GM21723 (cell line): ENCODE data around the gene TTC19.

ENCODE experiments used
- ATAC-seq: cut with Tn5 transposase; IDR thresholded peaks from one replicate; pipeline ENCODE4 v1.9.1; 2021; ENCODE audit warnings: mild to moderate bottlenecking, moderate library complexity; ENCODE audit not compliant: unreplicated experiment

TTC19 gene, protein sequence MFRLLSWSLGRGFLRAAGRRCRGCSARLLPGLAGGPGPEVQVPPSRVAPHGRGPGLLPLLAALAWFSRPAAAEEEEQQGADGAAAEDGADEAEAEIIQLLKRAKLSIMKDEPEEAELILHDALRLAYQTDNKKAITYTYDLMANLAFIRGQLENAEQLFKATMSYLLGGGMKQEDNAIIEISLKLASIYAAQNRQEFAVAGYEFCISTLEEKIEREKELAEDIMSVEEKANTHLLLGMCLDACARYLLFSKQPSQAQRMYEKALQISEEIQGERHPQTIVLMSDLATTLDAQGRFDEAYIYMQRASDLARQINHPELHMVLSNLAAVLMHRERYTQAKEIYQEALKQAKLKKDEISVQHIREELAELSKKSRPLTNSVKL

DNA sequence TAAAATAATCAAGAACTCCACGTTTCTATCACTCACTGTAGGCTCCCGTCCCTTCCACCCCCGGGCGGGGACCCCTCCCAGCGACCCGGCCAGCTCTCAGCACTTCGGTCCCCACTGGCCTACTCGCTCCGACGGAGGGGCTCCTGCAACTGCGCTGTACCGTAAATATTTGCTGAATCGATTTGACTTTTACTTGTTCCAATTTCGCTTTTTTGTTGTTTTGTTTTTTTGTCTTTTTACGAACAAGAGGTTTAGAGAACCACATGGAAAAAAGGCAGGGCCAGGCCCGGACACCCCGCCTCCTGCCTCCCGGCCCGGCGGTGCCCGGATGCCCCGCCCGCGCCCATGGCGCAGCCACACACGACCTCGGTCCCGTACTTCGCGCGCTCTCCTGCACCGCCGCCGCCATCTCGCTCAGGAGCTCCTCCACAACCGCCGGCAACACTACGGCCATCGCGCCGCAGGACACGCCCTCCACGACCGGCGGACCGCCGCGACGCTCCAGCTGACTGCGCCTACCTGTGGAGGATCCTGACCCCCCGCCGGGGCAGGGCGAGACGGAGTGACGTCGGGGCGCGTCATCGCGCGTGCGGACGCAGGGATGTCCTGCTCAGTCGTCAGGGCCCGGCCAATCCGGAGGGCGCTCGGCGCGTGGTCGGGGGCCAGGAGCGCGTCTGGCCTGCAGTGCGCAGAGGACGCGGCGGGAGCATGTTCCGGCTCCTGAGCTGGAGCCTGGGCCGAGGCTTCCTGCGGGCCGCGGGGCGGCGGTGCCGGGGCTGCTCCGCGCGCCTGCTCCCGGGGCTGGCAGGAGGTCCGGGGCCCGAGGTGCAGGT, at the start of gene TTC19, which contains the start of gene ZSWIM7:
TTC19 (plus strand) TSS at position 684 of the 833 bp plus-strand sequence; CDS start at position 709, 25 bp downstream.
ZSWIM7 (minus strand) TSS at position 564 of the 833 bp plus-strand sequence; CDS start at position 454, 110 bp downstream.
- peak; percentile 92 for ATAC-seq

- ATAC-seq = no peak
These were observed 48.1 kb upstream of the TTC19 start for GRCh38 chr17:15951368-15952047.

DNA sequence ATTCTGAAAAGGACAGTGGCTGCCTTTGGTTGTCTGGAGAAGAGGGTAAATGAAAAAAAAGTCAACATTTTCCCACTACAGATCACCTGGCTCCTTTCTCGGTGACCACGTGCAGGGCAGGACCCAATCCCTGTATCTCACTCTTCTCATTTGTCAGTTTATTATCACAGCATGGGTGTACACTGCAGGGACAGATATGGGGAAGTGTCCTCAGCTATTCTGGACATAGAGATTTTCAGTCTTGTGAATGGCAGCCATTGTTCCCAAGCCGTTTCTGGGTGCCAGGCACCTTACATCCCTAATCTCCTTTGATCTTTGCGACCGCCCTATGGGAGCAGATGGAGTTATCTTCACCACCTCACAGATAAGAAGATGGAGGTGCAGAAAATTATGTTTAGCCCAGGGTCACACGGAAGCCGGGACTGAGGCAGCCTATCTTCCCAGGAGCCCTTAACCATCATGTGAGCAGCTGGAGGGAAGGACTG, 47.5 kb upstream of the TTC19 start:
- no peak for ATAC-seq

GRCh38 chr17:15952916-15953790, 46.5 kb upstream of the TTC19 start:
- no peak for ATAC-seq

- no peak for ATAC-seq
These were observed 45.4 kb upstream of the TTC19 start for GRCh38 chr17:15954222-15954621.

DNA sequence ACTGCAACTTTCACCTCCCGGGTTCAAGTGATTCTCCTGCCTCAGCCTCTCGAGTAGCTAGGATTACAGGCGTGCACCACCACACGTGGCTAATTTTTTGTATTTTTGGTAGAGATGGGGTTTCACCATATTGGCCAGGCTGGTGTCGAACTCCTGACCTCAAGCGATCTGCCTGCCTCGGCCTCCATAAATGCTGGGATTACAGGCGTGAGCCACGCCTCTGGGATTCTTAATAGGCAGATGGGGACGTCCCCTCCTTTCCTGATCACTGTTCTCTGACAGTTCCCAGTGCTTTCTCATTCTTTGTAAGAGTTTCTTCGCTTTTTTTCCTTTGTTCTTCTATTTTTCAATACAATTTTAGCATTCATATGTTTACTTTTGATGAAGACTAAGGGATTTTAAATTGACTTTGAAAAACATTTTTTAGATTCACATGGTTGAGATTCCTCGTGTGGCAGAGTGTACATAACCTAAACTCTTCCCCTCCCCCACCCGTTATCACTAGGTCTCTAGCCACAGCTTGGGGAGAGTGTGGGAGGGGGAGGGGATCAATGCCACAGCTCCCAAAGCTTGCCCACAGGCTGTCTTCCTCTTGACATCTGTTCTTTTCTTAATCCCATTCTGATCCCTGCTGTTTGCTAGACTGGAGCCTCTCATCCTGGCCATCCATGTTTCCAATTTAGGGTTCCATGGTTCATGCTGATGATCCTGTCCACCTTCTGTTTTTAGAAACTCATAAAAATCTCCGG, 43.7 kb upstream of the TTC19 start:
- ATAC-seq = no peak

DNA sequence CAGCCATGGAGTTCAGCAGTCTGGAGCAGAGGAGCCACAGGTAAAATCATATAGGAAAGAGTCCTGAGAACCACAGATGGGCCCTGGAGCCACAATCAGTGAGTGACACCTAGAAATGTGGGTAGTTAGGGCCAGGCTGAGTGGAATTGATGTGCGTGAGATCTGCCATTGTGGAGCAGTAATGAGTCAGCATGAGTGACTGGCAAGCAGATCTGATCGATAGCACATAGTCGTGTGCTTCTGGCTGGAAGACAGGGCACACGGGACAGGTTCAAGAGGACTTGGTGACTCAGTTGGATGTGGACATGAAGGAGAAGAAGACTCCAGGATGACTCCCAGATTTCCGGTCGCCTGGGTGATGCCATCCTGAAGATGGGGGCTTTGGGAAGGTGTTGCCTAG, 42.4 kb upstream of the TTC19 start:
- ATAC-seq = no peak

DNA sequence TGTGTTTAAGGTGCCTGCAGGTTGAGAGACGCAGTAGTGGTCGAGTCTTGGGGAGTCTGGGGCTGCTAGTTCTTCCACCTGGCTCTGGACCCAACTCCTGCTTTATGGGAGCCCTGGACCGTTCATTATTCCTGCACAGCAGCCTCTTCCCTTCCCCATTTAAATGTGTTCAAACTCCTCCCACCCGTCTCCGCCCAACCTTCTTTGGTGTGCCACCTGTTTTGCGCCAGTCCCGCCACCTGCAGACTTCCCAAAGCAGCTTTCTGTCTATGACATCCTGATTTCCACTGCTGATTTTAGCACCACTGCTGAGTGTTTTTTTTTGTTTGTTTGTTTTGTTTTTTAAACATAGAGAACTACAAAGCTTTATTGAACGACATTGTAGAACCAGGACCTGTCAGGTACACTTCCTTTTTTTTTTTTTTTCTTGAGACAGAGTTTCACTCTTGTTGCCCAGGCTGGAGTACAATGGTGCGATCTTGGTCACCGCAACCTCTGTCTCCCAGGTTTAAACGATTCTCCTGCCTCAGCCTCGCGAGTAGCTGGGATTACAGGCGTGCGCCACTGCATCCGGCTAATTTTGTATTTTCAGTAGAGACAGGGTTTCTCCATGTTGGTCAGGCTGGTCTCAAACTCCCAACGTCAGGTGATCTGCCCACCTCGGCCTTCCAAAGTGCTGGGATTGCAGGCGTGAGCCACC, 41.9 kb upstream of the TTC19 start:
- no peak for ATAC-seq

- ATAC-seq = no peak
These were observed 41.2 kb upstream of the TTC19 start for GRCh38 chr17:15958484-15958854.

- ATAC-seq = no peak
These were observed 35.9 kb upstream of the TTC19 start for GRCh38 chr17:15963670-15964110.

DNA sequence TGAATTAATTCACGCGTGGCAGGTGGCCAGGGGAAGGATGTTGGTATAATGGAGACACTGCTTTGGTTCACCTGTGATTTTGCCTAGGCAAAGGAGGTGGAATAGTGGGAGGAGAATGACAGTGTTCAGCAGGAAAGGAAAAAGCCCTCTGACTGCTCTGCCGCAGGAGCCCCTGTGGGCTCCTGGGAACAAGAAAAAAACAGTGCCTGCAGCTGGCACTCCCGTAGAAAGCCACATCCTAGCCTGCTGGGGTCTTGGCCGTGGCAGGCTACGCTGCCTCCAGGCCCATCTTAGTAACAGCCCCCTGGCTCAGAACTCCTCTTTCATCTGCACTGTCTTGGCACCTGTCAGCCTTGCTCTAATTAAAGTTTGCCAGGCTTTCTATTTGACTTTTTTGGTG, 34.1 kb upstream of the TTC19 start:
- no peak for ATAC-seq

- no peak for ATAC-seq
These were observed 33.3 kb upstream of the TTC19 start for GRCh38 chr17:15966183-15966878.

- ATAC-seq = no peak
These were observed 32.8 kb upstream of the TTC19 start for GRCh38 chr17:15966879-15967248.

DNA sequence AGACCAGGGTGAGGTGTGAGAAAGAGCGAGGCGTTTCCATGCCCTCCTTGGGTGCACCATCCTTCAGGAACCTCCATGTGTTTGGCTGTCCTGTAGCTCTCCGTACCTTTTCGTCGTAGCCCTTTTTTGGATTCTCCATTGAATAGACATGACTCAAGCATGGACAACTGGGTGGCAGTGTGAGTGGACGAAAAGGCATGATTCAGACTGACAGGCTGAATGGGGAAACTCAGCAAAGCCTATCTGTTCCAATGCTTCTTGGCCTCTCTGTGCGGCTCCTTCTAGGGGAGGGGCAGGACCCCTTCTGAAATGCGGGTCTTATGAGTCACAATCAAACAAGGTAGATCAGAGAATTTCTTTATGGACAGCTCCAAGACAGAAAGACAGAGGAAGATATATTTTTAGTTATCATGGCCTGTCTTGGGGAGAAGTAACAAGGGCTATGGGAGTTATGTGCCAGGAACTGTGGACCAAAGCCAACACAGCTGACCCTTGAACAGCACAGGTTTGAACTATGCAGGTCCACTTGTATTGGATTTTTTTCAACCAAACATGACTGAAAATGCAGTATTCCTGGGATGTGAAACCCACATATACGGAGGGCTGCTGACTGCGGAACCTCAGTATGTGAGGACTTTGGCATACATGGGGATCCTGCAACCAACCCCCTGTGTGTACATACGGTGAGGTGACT, 31.8 kb upstream of the TTC19 start:
- no peak for ATAC-seq

GRCh38 chr17:15969463-15969862, 30.2 kb upstream of the TTC19 start:
- ATAC-seq = no peak

DNA sequence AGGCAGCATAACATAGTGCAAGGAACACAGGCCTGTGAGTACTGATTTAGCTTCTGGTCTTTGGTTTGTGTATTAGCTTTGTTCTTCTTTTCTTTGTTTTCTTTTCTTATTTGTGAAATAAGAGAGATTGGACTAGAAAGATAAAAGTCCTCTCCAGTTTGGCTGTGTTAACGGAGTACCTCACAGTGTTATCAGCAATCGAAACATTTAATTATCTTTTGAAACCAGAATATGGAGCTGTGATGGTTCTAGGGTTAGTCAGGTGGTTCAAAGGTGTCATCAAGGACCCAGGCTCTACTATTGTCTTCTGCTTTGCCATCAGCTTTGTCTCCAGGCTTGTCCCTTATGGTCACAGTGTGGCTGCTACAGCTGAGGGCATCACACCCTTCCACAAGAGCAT, 29.1 kb upstream of the TTC19 start:
- ATAC-seq = no peak

DNA sequence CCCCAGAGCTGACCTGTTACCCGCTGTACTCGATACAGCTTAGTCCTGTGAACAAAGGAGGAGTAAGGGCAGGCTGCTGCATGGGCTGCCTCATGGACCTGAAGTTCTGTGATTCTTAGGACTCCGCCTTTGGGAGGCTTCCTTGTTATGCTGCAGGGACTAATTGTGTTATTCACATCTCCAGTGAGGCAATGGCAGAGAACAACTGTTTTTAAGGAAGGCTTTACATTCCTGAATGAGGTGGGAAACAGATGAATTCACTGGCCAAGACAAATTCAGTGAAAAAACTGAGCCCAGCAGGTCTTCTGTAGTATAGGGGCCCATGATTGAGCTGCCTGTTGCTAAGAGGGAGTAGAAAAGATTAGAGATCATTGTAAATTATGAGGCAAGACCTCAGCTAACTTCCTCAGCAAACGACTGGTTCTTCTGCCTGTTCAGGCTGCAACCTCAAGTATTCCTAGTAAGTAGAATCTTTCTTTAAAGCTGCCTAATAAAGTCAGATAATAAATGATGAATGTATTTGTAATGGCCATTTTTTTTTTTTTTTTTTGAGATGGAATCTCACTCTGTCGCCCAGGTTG, 28.4 kb upstream of the TTC19 start:
- no peak for ATAC-seq
